ENCODE data around the gene DHODH. TPM values are rescaled to one million over a fixed set of nuclear protein-coding genes. Genes with fewer than 3 reads are reported as not detected.

DHODH gene
- total and polyA plus RNA-seq, 2 of the 13 experiments (the other 11 are each of a cell fraction or from before 2014, with no cell fraction given) = 10.7 to 16.4 TPM

DNA sequence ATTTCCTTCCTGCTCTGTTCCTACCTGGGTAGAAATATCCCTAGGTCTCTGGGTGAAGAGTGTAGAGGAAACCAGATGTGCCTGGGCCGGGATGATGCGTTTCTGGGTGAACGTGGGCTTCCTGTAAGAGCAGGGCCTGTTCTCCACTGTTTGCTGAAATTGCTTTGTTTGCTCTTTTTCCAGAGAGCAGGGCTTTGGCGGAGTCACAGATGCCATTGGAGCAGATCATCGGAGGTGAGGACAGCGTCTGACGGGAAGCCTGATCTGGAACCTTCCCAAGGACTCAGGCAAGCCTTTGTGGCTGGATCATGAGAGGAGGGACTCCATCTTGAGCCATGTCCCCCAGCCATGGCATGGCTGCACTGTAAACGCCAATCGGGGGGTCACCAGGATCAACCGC lies 15.4 kb downstream of the DHODH start (continued):
- TF ChIP-seq GATAD2A (CRISPR knock-in tag; IDR thresholded peaks at IDR 0.05) (peak; percentile 65; the same call in 1 of the 2 replicates), ZBTB34 (CRISPR knock-in tag; IDR thresholded peaks at IDR 0.05) (no peak), HOXD1 (CRISPR knock-in tag; IDR thresholded peaks at IDR 0.05) (no peak), NR1H2 (CRISPR knock-in tag; IDR thresholded peaks at IDR 0.05; ENCODE audit: borderline replicate concordance, low read depth) (no peak), ZNF296 (CRISPR knock-in tag; conservative IDR thresholded peaks at IDR 0.05) (no peak), ZMYM4 (CRISPR knock-in tag; IDR thresholded peaks at IDR 0.05) (peak; percentile 40; the same call in 1 of the 2 replicates), ZNF558 (CRISPR knock-in tag; IDR thresholded peaks at IDR 0.05; ENCODE audit: borderline replicate concordance) (no peak), TRAFD1 (CRISPR knock-in tag; IDR thresholded peaks at IDR 0.05; ENCODE audit: borderline replicate concordance) (no peak), ZSCAN29 (CRISPR knock-in tag; conservative IDR thresholded peaks at IDR 0.05) (no peak), KLF9 (CRISPR knock-in tag; IDR thresholded peaks at IDR 0.05; ENCODE audit: low read depth) (no peak), KLF12 (CRISPR knock-in tag; IDR thresholded peaks at IDR 0.05; ENCODE audit: borderline replicate concordance) (no peak), HNF4A (CRISPR knock-in tag; IDR thresholded peaks at IDR 0.05) (no peak)
- TF ChIP-seq, protein P1, sequence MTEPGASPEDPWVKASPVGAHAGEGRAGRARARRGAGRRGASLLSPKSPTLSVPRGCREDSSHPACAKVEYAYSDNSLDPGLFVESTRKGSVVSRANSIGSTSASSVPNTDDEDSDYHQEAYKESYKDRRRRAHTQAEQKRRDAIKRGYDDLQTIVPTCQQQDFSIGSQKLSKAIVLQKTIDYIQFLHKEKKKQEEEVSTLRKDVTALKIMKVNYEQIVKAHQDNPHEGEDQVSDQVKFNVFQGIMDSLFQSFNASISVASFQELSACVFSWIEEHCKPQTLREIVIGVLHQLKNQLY (CRISPR knock-in tag; IDR thresholded peaks at IDR 0.05) = no peak
- TF ChIP-seq, protein P2, sequence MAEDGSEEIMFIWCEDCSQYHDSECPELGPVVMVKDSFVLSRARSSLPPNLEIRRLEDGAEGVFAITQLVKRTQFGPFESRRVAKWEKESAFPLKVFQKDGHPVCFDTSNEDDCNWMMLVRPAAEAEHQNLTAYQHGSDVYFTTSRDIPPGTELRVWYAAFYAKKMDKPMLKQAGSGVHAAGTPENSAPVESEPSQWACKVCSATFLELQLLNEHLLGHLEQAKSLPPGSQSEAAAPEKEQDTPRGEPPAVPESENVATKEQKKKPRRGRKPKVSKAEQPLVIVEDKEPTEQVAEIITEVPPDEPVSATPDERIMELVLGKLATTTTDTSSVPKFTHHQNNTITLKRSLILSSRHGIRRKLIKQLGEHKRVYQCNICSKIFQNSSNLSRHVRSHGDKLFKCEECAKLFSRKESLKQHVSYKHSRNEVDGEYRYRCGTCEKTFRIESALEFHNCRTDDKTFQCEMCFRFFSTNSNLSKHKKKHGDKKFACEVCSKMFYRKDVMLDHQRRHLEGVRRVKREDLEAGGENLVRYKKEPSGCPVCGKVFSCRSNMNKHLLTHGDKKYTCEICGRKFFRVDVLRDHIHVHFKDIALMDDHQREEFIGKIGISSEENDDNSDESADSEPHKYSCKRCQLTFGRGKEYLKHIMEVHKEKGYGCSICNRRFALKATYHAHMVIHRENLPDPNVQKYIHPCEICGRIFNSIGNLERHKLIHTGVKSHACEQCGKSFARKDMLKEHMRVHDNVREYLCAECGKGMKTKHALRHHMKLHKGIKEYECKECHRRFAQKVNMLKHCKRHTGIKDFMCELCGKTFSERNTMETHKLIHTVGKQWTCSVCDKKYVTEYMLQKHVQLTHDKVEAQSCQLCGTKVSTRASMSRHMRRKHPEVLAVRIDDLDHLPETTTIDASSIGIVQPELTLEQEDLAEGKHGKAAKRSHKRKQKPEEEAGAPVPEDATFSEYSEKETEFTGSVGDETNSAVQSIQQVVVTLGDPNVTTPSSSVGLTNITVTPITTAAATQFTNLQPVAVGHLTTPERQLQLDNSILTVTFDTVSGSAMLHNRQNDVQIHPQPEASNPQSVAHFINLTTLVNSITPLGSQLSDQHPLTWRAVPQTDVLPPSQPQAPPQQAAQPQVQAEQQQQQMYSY (CRISPR knock-in tag; IDR thresholded peaks at IDR 0.05) = no peak
- TF ChIP-seq, protein P3, sequence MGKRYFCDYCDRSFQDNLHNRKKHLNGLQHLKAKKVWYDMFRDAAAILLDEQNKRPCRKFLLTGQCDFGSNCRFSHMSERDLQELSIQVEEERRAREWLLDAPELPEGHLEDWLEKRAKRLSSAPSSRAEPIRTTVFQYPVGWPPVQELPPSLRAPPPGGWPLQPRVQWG (CRISPR knock-in tag; IDR thresholded peaks at IDR 0.05; ENCODE audit: borderline replicate concordance, low read depth) = no peak
- TF ChIP-seq, protein P4, sequence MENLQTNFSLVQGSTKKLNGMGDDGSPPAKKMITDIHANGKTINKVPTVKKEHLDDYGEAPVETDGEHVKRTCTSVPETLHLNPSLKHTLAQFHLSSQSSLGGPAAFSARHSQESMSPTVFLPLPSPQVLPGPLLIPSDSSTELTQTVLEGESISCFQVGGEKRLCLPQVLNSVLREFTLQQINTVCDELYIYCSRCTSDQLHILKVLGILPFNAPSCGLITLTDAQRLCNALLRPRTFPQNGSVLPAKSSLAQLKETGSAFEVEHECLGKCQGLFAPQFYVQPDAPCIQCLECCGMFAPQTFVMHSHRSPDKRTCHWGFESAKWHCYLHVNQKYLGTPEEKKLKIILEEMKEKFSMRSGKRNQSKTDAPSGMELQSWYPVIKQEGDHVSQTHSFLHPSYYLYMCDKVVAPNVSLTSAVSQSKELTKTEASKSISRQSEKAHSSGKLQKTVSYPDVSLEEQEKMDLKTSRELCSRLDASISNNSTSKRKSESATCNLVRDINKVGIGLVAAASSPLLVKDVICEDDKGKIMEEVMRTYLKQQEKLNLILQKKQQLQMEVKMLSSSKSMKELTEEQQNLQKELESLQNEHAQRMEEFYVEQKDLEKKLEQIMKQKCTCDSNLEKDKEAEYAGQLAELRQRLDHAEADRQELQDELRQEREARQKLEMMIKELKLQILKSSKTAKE (CRISPR knock-in tag; IDR thresholded peaks at IDR 0.05; ENCODE audit: borderline replicate concordance) = no peak
- TF ChIP-seq, protein P5, sequence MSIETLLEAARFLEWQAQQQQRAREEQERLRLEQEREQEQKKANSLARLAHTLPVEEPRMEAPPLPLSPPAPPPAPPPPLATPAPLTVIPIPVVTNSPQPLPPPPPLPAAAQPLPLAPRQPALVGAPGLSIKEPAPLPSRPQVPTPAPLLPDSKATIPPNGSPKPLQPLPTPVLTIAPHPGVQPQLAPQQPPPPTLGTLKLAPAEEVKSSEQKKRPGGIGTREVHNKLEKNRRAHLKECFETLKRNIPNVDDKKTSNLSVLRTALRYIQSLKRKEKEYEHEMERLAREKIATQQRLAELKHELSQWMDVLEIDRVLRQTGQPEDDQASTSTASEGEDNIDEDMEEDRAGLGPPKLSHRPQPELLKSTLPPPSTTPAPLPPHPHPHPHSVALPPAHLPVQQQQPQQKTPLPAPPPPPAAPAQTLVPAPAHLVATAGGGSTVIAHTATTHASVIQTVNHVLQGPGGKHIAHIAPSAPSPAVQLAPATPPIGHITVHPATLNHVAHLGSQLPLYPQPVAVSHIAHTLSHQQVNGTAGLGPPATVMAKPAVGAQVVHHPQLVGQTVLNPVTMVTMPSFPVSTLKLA (IDR thresholded peaks at IDR 0.05) = no peak
